Inflammatory macrophage treated with lipopolysaccharide for 4 hours (primary cell): Measurements from ENCODE around the gene SLC25A41.

Source experiments
- DNase-seq: peaks from one replicate; pipeline ENCODE4 v3.0.0-alpha.2; 2020

The SLC25A41 gene

GRCh38 chr19:6425732-6426620 lies 7.6 kb downstream of the SLC25A41 start:
- no peak for DNase-seq

- DNase-seq = peak; percentile 100
Measured at GRCh38 chr19:6424939-6425731, 8.4 kb downstream of the SLC25A41 start.

GRCh38 chr19:6424195-6424938 lies 9.2 kb downstream of the SLC25A41 start, which contains the start of gene KHSRP:
TSS of gene KHSRP (minus strand) at chr19:6424811. CDS start at chr19:6424701, 110 bp downstream.
- DNase-seq = no peak

GRCh38 chr19:6423499-6424194 lies 9.9 kb downstream of the SLC25A41 start:
- peak; percentile 35 for DNase-seq

- no peak for DNase-seq
Measured at GRCh38 chr19:6421075-6422014, 12.2 kb downstream of the SLC25A41 start.

- no peak for DNase-seq
Measured at GRCh38 chr19:6418562-6418932, 15.0 kb downstream of the SLC25A41 start.

GRCh38 chr19:6417713-6418561 lies 15.6 kb downstream of the SLC25A41 start:
- no peak for DNase-seq

GRCh38 chr19:6416658-6417405 lies 16.7 kb downstream of the SLC25A41 start:
- no peak for DNase-seq

GRCh38 chr19:6415591-6416190 lies 17.9 kb downstream of the SLC25A41 start:
- DNase-seq = no peak

- DNase-seq = no peak
Measured at GRCh38 chr19:6414793-6415590, 18.6 kb downstream of the SLC25A41 start.

GRCh38 chr19:6413721-6414643 lies 19.6 kb downstream of the SLC25A41 start:
- DNase-seq = no peak

- no peak for DNase-seq
Measured at GRCh38 chr19:6413291-6413690, 20.3 kb downstream of the SLC25A41 start.

GRCh38 chr19:6412447-6413091 lies 21.0 kb downstream of the SLC25A41 start:
- DNase-seq = no peak

- no peak for DNase-seq
Measured at GRCh38 chr19:6412061-6412446, 21.5 kb downstream of the SLC25A41 start.

- DNase-seq = no peak
Measured at GRCh38 chr19:6409346-6409745, 24.2 kb downstream of the SLC25A41 start.

- DNase-seq = peak; percentile 63
Measured at GRCh38 chr19:6406401-6406800, 27.2 kb downstream of the SLC25A41 start.
